ENCODE results near the gene VSIG10. TPM values are rescaled to one million over a fixed set of nuclear protein-coding genes. Genes with fewer than 3 reads are reported as not detected.

Gene VSIG10
- total RNA-seq, 1 donor from 2014 or later = 6.3 TPM

- intact Hi-C loops (cut with micrococcal nuclease) = loop anchor here (1.0 to 5.0 kb wide), 4 partner anchors 61 to 1606 kb away; no protein-coding TSS in a partner anchor
These were observed 42.6 kb downstream of the VSIG10 start, which contains the start of gene WSB2 for GRCh38 chr12:118061011-118061872. TSS of gene WSB2 (minus strand) at chr12:118061179. CDS start at chr12:118061048, 131 bp downstream.

GRCh38 chr12:118060301-118061010 lies 43.4 kb downstream of the VSIG10 start:
- intact Hi-C loops (cut with micrococcal nuclease) = loop anchor here (1.0 to 5.0 kb wide), 5 partner anchors 44 to 1606 kb away; partner anchors contain the start of gene RFC5

GRCh38 chr12:118059341-118060191 lies 44.2 kb downstream of the VSIG10 start:
- intact Hi-C loops (cut with micrococcal nuclease) = loop anchor here (1.0 to 5.0 kb wide), 4 partner anchors 43 to 1607 kb away; partner anchors contain the start of gene RFC5

GRCh38 chr12:118058881-118059280 lies 44.9 kb downstream of the VSIG10 start:
- intact Hi-C loops (cut with micrococcal nuclease) = no loop called here

GRCh38 chr12:118058227-118058626 lies 45.6 kb downstream of the VSIG10 start:
- intact Hi-C loops (cut with micrococcal nuclease) = no loop called here

GRCh38 chr12:118055865-118056773 lies 47.7 kb downstream of the VSIG10 start:
- intact Hi-C loops (cut with micrococcal nuclease) = loop anchor here (1.0 kb wide), 2 partner anchors 8 to 181 kb away; no protein-coding TSS in a partner anchor

GRCh38 chr12:118055144-118055557 lies 48.7 kb downstream of the VSIG10 start:
- intact Hi-C loops (cut with micrococcal nuclease) = loop anchor here (1.0 kb wide), 2 partner anchors 9 to 180 kb away; no protein-coding TSS in a partner anchor

- intact Hi-C loops (cut with micrococcal nuclease) = no loop called here
These were observed 50.5 kb downstream of the VSIG10 start for GRCh38 chr12:118053071-118053985.

GRCh38 chr12:118052324-118053070 lies 51.3 kb downstream of the VSIG10 start:
- intact Hi-C loops (cut with micrococcal nuclease) = no loop called here

GRCh38 chr12:118050972-118051910 lies 52.6 kb downstream of the VSIG10 start:
- intact Hi-C loops (cut with micrococcal nuclease) = no loop called here

- intact Hi-C loops (cut with micrococcal nuclease) = no loop called here
These were observed 57.4 kb downstream of the VSIG10 start for GRCh38 chr12:118046430-118046829.

GRCh38 chr12:118044577-118044976 lies 59.2 kb downstream of the VSIG10 start:
- intact Hi-C loops (cut with micrococcal nuclease) = no loop called here

- intact Hi-C loops (cut with micrococcal nuclease) = no loop called here
These were observed 59.7 kb downstream of the VSIG10 start for GRCh38 chr12:118044075-118044474.

- intact Hi-C loops (cut with micrococcal nuclease) = no loop called here
These were observed 61.7 kb downstream of the VSIG10 start for GRCh38 chr12:118042091-118042490.

- intact Hi-C loops (cut with micrococcal nuclease) = no loop called here
These were observed 65.7 kb downstream of the VSIG10 start for GRCh38 chr12:118038137-118038536.

- intact Hi-C loops (cut with micrococcal nuclease) = no loop called here
These were observed 67.0 kb downstream of the VSIG10 start for GRCh38 chr12:118036672-118037411.
